HG02763 (cell line): ENCODE measurements around the gene ENG.
"Not testable (repeated sequence)": the region's sequence is repeated elsewhere in the genome, so short reads cannot be mapped to it uniquely, and the experiment has no call there.

Source experiments
- ATAC-seq: cut with Tn5 transposase; IDR thresholded peaks from one replicate; pipeline ENCODE4 v1.9.1; 2021; ENCODE audit warnings: mild to moderate bottlenecking, moderate library complexity; ENCODE audit not compliant: unreplicated experiment

Gene ENG

DNA sequence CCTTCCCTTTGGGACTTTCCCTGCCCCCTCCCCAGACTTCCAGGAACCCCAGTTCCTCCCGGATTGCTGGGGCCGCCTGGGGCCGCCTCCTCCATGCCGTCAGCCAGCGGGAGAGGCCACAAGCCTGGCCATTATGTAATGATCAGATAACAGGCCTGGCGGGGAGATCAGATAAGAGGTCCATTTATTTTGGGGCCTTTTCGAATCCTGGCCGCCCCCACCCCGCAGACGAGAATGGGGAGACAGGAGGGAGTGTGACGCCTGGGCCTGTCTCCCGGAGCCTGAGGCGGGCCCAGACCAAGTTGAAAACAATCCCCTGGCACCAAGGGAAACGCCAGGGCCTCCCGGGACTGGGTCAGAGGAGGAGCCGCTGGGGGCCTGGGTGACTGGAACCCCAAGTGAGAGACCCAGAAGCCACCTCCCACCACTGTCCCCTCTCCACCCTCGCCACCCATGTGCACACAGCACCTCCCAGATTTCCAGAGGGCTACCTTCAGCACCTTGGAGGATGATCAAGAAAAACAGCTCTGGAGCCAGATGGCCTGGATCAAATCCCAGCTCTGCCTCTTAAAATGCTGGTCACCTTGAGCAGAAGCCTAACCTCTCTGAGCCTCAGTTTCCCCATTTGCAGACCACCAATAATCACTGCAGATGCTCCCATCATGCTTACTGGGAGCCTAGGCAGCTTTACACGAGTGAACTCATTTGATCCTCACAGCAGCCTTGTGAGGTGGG lies 7.8 kb downstream of the ENG start:
- ATAC-seq = no peak

DNA sequence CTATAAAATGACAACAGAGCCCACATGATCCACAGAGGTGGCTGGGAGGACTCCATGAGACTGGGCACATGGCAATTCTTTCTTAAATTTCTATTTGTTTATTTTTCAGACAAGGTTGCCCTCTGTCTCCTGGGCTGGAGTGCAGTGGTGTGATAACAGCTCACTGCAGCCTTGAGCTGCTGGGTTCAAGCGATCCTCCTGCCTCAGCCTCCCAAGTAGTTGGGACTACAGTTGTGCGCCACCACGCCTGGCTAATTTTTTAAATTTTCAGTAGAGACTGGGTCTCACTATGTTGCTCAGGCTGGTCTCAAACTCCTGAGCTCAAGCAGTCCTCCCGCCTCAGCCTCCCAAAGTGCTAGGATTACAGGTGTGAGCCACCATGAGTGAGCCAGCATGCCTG lies 8.8 kb downstream of the ENG start:
- ATAC-seq = not testable (repeated sequence)

DNA sequence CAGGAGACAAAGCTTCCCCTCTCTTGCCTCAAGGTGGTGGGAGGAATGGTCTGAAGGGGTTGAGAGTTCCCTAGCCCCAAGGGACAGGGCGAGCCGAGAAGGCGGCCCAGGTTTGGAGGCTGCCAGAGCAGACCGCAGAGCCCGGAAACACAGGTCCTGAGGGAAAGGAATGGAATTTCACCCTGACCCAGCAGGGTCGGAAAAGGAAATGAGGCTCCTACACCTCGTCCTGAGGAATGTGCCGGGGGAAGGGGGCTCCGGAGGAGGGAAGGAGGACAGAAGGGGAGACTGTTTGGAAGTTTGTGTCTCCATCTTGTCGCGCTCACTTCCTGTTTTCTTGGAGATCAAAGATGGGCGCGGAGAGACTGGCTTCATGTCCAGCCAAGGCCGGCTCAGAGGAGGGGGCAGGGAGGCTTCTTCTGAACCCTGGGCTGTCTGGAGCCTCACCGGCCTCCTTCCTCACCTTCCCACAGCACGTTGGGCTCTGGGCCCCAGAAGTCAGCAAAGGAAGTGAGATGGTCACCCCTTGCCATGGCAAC lies 9.6 kb downstream of the ENG start:
- ATAC-seq = no peak

DNA sequence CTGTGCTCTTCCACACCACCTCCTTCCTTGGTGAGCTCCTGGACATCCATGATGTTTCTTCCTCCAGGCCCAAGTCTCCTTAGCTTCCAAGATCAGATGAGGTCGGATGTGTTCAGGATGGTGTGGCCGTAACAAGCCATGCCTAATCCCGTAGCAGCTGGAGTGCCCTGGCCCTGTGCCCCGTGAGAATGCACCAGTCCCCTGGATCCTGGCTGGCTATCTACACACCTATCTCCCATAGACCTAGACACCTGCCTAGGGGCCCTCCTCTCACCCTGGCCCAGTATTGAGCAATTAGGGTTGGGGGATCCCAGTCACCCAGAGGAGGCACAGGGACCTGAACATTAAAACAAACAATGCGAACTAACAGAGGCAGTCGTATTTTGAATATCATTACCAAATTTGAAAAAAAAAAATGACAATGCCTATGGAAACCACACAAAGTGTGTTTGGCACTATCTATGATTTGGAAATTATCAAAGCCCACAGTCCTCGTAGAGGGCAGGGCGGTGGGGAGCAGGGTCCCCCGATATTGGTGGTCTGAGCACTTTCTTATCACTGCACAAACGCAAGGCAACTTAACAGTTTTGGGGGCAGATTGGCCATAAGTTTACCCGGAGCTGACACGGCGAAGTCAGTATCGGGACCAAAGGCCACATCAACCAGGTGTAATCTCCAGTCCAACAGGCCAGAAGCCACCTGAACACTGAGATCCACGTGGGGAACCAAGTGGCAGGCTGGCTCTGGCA lies 13.2 kb downstream of the ENG start:
- ATAC-seq = no peak

DNA sequence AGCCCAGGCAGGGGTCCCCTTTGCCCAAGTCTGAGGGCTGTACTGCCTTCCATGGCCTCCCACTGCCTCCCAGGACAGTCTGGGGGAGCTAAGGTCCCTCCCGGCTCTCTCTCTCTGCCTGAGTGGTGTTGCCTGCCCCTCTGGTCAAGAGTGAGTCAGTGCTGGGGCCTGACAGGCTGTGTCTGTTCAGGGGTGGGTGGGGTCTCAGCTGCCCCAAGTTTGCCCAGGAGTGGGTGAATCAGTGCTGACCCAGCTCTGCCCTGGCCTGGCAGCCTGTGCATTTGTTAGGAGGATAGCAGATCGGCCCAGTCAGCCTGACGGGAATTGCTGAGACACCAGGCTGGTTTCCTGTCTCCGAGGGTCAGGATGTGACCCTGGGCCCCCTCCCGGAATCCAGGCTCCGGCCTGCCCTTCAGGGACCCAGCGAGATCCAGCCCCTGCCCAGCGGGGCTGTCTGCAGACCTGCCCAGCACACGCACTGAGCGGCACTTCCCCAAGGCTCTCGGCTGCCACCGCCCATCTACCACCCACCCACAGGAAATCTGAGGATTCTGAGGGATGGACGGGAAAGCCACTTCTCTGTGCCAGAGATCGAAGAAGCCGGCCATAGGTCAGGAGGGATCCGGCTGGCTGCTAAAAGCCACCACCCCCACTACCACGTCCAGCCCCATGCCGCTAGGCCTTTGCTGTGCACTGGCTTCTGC lies 15.9 kb downstream of the ENG start:
- no peak for ATAC-seq

DNA sequence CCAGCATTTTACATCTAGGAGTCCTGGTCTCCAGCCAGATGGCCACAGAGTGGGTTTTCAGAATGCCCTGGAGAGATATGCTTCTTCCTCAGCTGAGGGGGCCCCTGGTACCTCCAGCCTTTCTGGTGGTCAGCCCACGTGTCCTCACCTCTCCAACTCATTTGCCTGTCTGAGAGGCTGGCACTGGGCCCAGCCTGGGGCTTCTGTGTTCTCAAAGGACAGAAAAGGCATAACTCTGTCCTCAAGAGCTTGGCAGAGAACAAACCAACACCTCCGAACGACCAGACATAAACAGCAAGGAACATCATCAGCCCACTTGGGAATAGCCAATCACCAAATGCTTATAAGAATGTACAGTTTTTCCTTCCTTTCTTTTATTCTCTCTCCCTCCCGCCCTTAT lies 17.1 kb downstream of the ENG start:
- ATAC-seq = no peak

DNA sequence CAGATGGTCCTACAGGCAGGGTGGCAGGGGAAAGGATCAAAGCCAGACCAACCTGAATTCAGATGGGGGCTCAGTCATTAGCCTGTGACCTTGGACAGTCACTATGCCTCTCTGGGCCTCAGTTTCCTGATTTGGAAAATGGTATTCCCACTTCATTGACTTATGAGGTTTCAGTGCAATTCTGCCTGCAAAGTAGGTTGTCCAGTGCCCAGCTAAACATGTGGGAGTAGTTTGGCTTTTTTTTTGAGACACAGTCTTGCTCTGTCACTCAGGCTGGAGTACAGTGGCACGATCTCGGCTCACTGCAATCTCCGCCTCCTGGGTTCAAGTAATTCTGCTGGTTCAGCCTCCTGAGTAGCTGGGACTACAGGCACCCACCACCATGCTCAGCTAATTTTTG lies 17.9 kb downstream of the ENG start:
- ATAC-seq = not testable (repeated sequence)

DNA sequence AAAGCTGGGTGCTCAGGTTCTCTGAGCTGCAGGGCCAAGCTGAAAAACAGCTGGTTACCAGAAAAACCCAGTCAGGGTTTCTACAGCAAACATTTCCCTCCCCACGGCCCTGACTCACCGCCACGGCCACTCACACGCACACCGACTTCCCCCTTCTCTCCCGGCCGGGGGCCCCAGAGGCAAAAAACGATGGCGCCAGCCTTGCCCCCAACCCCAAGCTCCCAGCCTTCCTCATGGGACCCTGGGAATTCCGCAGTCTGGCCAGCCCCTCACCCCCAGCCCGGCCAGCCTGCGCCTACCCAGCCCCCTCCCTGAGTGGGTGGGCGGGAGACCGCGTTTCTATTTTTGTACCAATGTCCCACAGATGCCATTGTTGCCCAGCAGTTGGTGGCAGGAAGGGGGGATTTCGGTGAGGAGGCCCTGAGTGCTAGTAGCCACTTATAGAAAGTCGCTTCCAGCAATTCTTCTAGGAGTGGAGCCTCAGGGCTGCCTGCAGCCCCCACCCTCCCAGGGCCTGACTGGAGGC lies 18.4 kb downstream of the ENG start:
- no peak for ATAC-seq

DNA sequence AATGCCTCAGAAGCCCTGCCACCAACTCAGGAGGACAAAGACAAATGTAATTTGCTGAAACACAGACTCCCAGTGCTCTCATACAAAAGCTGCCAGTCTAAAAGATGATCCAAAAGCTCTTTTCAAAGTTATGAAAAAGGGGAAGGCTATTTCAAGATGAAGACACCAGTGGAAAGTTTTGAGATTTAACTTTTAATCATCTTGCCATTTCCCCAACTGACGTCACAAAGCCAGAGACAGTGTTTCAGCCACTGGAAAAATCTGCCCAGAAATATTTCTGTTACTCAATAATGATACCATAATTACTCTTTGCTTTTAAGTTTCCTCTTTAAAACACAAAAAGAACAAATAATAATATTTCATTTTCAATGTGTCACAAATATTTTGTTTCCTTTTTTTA lies 20.9 kb downstream of the ENG start:
- no peak for ATAC-seq

DNA sequence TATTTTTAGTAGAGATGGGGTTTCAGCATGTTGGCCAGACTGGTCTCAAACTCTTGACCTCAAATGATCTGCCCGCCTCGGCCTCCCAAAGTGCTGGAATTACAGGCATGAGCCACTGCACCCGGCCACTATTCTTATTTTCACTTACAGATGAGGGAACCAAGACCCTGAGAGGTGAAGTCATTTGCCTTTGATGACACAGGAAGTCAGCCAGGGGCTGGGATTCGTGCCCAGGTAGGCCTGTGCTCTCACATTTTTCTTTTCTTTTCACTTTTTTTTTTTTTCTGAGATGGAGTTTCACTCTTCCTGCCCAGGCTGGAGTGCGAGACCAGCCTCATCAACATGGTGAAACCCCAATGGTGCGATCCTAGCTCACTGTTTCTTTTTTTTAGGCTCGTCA lies 22.2 kb downstream of the ENG start:
- no peak for ATAC-seq

DNA sequence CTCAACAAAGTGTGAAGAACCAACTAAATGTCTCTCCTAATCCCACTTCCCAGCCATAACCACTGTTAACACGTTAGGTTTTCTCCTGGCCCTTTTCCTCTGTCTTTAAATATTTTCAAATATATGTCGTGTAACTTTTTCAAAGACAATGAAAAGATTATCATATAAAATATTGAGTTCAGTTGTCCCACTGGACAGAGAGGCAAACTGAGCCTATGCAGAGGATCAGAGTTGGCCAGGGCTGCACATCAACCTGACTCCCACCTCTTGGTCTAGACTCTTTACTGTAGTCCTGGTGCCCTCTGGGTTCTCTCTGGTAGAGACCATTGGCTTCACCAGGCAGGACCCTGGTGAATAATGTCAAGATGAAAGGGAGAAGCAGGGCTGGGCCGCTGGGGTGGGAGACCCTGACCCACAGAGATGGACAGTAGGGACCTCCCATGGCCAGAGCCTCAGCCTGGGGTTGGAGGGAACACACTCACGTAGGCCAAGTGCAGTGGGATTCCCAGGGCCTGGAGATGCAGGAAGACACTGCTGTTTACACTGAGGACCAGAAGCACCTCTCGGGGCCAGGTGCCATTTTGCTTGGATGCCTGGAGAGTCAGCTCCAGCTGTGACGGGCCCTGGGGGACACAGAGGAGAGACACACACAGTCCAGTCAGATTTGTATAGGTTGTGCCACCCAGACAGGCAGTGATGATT lies 25.1 kb downstream of the ENG start:
- ATAC-seq = no peak

DNA sequence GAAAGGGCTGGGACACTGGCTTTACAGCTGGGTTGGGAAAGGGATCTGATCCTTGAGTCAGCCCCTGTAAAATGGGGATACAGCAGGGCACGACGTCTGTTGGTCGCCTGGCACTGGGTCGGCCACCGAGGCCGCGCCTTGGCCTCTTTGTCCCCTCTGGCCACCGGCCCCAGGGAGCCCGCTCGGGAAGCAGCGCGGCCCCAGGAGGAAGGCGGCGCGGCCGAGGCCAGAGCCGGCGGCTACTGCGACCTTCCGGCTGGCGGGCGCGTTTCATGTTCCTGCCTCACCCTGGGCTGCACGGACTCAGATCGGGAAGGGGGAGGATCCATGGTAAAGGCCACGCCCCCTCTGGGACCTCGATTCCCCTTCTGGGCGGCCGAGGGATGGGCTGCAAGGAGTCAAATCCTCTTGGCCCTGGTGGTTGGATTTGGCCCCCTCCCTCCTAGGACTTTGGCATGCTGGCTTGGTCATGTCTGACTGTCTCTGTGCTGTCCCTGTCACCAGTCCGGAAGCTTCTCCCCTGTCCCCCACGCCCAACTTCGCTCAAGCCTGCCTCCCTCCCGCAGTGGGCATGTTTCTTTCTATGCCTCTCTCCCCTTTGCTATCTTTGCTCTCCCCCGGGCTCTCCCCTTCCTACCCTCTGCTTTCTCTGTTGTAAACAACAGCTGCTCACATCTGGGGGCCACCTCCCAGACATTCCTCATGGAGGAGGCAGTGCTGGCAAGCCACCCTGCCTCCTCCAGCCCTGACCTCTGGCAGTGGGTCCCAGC lies 26.0 kb downstream of the ENG start:
- ATAC-seq = no peak

DNA sequence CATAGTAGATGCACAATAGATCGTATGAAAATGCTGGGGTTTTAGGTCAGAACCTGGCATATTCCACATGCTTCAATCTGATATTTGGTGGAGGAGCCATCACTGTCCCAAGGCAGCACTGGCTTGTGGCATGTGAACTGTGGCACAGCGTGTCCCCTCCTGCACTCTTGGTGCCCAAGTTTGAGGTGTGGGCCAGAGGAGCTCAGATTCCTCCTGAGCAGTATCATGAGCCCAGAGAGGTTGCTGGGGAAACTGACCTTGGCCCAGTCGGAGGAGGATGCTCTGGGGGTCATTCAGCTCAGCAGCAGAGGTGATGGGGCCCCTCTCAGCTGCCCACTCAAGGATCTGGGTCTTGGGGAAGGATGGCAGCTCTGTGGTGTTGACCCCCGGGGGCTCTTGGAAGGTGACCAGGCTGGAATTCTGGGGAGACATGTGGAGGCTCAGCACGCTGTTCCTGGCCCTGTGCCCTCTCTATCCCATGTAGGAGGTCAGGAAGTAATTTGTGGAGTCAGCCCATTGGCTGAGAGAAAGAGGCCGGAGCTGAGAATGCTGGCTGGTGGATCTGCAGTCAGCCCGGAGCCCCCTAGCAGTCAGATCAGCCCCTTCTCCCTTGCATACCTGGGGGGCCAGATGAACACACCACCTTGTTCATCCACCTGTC lies 28.1 kb downstream of the ENG start:
- ATAC-seq = no peak

DNA sequence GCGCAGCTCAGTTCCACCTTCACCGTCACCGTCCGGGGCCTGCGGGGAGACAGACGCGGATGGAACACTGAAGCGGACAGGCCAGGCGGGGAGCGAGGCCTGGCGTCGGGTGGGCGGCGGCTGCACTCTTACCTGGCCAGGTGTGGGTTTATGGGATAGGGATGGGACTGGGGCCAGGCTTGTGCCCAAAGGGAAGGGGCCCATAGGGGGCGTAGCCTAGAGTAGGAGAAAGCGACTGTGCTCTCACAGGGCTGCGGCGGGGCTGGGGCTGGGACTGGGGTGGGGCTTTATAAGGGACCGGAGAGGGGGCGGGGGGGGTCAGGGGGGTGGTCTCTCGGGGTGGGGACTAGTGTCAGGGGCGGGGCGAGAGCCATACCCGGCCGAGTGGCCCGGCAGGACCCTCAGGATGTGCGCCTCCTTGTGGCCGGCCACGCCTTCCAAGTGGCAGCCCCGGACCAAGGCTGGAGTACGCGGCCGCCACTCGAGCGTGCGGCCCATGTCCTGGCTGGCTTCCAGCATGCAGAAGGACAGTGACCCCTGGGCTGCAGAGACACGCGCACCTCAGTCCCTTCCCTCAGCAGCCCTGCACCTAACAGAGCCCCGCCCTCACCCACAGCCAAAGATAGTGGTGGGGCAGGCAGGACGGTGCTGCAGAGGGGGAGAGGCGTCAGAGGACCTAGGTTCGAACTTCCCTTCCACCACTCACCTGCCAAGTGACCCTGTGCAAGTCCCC lies 29.0 kb downstream of the ENG start:
- ATAC-seq = no peak

DNA sequence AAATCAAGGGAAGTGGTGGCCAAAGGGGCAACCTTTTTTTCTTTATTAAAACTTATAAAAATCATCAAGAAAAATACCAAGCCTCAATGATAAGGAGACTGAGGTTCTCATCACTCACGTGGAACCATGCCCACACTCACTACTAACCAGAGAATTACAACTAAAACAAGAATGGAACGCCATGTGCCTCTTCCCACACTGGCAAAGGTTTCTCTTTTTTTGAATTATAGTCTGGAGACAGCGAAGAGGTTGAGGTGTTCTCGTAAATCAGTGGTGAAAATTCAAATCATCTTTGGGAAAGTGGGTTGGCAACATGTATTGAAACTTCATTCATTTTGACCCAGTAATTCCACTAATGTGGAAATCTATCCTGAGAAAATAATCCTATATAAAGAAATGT lies 32.4 kb downstream of the ENG start:
- no peak for ATAC-seq

DNA sequence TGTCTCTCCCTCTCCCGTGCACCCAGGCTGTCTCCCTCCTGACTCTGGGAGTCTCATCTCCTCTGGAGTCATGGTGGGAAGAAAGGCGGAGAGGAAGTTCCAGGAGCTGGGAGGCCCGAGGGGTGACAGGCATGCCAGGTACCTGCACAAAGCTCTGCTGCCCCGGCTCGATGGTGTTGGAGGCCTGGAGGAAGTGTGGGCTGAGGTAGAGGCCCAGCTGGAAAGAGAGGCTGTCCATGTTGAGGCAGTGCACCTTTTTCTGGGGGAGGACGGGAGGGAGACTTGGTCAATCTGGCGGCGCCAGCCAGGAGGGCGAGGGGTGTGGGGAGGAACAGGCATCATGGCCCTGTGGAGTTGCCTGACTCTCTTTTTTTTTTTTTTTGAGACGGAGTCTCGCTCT lies 35.9 kb downstream of the ENG start:
- ATAC-seq = no peak

DNA sequence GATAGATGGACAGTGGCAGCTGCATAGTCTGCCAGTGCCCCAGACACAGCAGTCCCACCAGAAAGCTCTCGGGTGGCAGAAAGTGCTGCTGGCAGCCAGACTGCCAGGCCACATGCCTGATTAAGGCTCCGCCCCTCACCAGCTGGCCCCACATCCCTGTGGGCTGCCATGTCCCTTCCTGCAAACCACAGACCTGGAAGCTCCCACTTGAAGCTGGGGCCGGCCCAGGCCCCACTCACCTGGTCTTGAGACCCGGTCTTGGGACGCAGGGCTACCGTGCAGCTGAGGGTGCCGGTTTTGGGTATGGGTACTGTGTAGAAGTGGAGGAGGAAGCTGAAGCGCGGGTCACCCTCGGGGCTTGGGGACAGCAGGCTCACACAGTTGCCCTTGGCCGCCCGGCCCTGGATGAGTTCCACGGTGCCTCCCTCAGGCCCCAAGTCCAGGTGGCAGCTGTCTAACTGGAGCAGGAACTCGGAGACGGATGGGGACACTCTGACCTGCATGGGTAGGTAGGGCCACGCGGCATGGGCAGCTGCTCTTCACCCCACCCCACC lies 36.5 kb downstream of the ENG start:
- no peak for ATAC-seq

DNA sequence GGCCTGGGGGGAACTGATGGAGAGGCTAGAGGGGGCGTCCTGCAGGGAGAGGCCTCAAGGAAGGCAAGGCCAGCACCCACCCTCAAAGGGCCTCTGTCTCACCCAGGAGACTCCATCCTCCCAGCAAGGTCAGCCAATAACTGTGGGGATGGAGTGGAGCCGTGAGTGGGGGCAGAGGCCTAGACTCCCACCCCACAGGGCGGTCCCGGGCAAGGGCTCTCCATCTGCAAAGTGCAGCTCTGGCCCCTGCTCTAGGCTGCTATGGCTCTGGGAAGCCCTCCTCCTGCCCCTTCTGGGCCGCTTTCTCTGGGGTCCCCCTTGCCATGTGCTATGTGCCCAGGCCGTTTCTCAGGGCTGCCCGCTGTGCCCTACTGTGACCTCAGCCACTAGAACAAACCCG lies 37.7 kb downstream of the ENG start:
- no peak for ATAC-seq

DNA sequence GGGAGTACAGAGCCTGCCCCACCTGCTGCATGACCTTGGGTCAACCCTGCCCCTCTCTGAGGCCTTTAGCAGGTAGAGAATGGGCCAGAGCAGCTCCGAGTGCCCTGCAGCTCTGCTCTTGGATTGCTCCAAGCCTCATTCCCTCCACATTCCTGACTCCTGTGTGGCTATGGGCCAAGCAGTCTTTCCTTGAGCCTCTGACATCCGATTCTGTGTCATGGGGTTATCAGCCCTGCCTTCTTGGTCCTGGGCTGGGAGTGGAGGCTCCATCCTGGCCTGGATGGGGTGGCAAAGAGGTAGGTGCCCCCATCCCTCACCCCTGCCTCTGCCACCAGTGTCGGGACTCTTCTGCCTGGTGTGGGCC lies 38.1 kb downstream of the ENG start:
- ATAC-seq = no peak
